Measurements from ENCODE around the gene HSPA4L.

HSPA4L gene
- total RNA-seq = 0 to 0.21 reads per million in 2 donors

GRCh38 chr4:127782275-127783025 lies at the start of gene HSPA4L:
HSPA4L (plus strand) TSS chr4:127782322; CDS start chr4:127782551, 229 bp downstream.
- DNase-seq = no peak

GRCh38 chr4:127732623-127733328 lies 49.3 kb upstream of the HSPA4L start:
- DNase-seq = no peak

GRCh38 chr4:127734976-127735375 lies 47.1 kb upstream of the HSPA4L start:
- no peak for DNase-seq

GRCh38 chr4:127737295-127737694 lies 44.8 kb upstream of the HSPA4L start:
- no peak for DNase-seq

GRCh38 chr4:127741247-127741646 lies 40.9 kb upstream of the HSPA4L start:
- DNase-seq = no peak

GRCh38 chr4:127747883-127748282 lies 34.2 kb upstream of the HSPA4L start:
- DNase-seq = no peak

- DNase-seq = no peak
Measured at GRCh38 chr4:127748957-127749356, 33.2 kb upstream of the HSPA4L start.

- no peak for DNase-seq
Measured at GRCh38 chr4:127756906-127757305, 25.2 kb upstream of the HSPA4L start.

- DNase-seq = no peak
Measured at GRCh38 chr4:127759228-127759820, 22.8 kb upstream of the HSPA4L start.

GRCh38 chr4:127759893-127760292 lies 22.2 kb upstream of the HSPA4L start:
- no peak for DNase-seq

GRCh38 chr4:127771535-127772275 lies 10.4 kb upstream of the HSPA4L start:
- no peak for DNase-seq

GRCh38 chr4:127772769-127773671 lies 9.1 kb upstream of the HSPA4L start:
- DNase-seq = no peak

GRCh38 chr4:127775843-127776242 lies 6.3 kb upstream of the HSPA4L start:
- DNase-seq = no peak

- DNase-seq = no peak
Measured at GRCh38 chr4:127776620-127777019, 5.5 kb upstream of the HSPA4L start.

GRCh38 chr4:127777487-127777886 lies 4.6 kb upstream of the HSPA4L start:
- no peak for DNase-seq

- no peak for DNase-seq
Measured at GRCh38 chr4:127778102-127778501, 4.0 kb upstream of the HSPA4L start.

- no peak for DNase-seq
Measured at GRCh38 chr4:127780598-127780997, 1.5 kb upstream of the HSPA4L start.

GRCh38 chr4:127781300-127782024 lies 660 bp upstream of the HSPA4L start:
- no peak for DNase-seq

- no peak for DNase-seq
Measured at GRCh38 chr4:127782025-127782274, 172 bp upstream of the HSPA4L start.

- no peak for DNase-seq
Measured at GRCh38 chr4:127783026-127783769, 1.1 kb downstream of the HSPA4L start.
